Measurements from ENCODE around the gene CACNA2D3.

CACNA2D3 gene

DNA sequence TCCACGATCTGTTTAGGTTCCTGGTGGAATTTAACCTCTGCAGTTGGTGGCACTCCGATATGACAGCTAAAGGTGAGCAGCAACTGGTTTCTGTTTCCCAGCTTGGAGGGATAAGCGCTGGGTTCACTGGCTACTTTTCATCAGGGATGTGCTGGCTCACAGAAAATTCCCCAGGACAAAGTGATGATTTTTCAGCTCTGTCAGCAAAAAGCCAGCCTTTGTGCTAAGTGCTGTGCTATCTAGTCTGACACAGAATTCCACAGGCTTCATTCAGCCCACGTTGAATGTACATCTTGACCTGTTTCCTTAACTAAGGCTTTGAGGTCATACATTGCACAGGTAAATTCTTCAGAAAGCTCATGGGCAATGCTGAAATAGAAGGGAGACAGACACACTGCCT, 887.0 kb downstream of the CACNA2D3 start:
- TF ChIP-seq GATA3 (IDR thresholded peaks at IDR 0.05; ENCODE audit: low read depth, low read length) (no peak), GATA2 (IDR thresholded peaks at IDR 0.05; ENCODE audit: low read depth, low read length) (no peak)

DNA sequence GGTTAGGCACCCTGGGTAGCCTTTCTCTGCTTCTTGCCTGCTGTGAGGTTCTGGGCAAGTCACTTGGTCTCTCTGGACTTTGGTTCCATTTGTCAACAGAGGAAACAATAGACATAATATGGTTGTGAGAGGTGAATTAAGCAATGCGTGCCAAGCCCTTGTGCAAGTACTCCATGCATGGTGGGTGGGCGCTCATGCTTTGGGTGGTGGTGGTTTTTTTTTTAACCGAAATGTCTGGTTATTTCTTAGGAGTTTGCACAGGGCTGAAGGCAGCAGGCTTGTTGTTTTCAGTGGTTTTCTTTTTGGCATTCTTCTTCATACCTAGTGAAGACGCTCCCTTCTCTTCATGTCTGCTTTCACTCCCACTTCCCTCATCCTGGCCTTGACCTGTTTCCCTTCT, 889.7 kb downstream of the CACNA2D3 start:
- TF ChIP-seq GATA2 (IDR thresholded peaks at IDR 0.05; ENCODE audit: low read depth, low read length) (no peak), GATA3 (IDR thresholded peaks at IDR 0.05; ENCODE audit: low read depth, low read length) (no peak)

DNA sequence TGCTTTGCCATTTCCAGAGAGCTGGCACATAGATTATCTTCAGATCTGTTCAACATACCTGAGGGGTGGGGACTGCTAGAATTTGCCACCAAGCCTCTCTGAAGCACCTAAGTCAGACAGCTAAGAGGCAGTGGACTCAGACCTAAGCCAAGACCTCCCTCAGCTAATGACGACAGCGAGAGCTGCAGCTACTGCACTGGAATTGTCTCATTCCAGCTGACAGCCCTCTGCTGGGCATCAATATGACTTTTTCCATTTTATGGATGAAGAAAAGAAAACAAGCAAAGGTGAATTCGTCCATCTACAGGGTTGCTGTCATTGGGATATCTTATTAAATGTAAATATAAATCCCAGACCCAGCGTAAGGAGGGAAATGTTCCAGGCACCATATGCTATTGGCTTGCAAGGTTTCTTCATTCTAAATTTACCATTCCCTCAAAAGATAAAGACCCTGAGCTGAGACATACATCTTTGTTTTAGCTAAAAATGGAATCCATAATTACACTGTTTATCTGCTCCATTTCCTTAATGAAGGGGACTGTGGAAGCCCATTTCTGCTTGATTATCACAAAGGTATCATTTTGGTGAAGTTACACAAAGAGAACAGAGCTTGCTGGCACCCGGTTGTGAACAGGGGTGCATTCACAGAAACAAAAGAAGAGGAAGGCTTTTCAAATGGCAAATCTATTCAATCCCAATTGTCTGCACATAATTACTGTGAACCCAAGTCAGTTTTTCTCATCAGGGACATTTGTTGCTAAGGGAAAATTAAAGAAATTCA, 891.0 kb downstream of the CACNA2D3 start:
- TF ChIP-seq GATA2 (IDR thresholded peaks at IDR 0.05; ENCODE audit: low read depth, low read length): no peak
- TF ChIP-seq GATA3 (IDR thresholded peaks at IDR 0.05; ENCODE audit: low read depth, low read length): no peak

DNA sequence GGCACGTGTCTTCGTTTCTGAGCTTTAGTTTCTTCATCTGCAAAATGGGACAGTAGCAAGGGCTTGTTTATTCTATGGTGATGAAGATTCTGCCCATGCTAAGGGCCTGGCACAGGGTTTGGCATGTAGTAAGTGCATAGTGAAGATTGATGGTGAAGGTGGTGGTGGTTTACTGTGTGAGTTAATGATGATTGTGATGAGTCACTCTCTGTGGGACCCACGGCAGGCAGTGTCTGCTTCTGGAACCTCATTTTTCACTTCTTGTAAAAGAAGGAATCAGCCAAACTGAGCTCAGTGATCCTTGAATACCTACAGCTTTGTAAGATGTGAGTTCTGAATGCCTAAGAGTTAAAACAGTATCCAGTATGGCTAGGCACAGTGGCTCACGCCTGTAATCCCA, 891.7 kb downstream of the CACNA2D3 start:
- TF ChIP-seq GATA2 (IDR thresholded peaks at IDR 0.05; ENCODE audit: low read depth, low read length) (no peak), GATA3 (IDR thresholded peaks at IDR 0.05; ENCODE audit: low read depth, low read length) (no peak)

- no peak for TF ChIP-seq GATA3 (IDR thresholded peaks at IDR 0.05; ENCODE audit: low read depth, low read length)
- TF ChIP-seq GATA2 (IDR thresholded peaks at IDR 0.05; ENCODE audit: low read depth, low read length): no peak
These were observed 892.6 kb downstream of the CACNA2D3 start for GRCh38 chr3:55014906-55015305.

GRCh38 chr3:55017876-55018275, 895.5 kb downstream of the CACNA2D3 start:
- TF ChIP-seq GATA3 (IDR thresholded peaks at IDR 0.05; ENCODE audit: low read depth, low read length) (no peak), GATA2 (IDR thresholded peaks at IDR 0.05; ENCODE audit: low read depth, low read length) (no peak)

- TF ChIP-seq GATA3 (IDR thresholded peaks at IDR 0.05; ENCODE audit: low read depth, low read length): no peak
- TF ChIP-seq GATA2 (IDR thresholded peaks at IDR 0.05; ENCODE audit: low read depth, low read length): no peak
These were observed 908.6 kb downstream of the CACNA2D3 start for GRCh38 chr3:55030938-55031337.

DNA sequence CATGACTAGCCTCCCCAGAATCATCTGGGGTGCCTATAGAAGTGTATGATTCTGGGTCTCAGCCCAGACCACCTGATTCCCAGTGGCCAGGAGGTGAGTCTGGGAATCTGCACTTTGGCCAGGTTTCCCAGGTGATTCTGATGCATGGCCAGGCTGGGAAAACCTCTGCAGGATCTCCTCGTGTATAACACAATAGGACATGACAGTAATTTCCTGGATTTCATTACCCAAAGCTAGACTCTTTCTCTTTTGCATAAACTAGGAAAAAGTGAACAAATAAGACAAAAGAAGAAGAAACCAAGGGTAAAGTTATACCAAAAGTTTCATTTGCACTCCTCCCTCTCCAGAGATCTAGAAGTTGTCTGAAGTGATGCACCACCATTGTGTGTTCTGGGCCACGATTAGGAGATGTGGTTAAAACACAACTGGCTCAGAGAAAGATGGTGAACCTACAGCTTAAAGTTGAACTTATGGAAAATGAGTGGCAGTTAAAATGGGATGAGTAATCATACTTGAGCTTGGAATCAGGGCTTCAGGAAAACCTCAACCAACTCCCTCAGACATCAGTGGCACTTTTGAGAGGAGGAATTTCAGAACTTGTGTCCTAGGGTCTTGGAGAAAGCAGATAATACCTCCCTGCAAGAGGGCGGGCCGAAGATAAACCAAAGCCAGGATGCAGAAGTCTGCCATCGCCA, 914.7 kb downstream of the CACNA2D3 start:
- TF ChIP-seq GATA2 (IDR thresholded peaks at IDR 0.05; ENCODE audit: low read depth, low read length): no peak
- no peak for TF ChIP-seq GATA3 (IDR thresholded peaks at IDR 0.05; ENCODE audit: low read depth, low read length)

GRCh38 chr3:55042591-55042990, 920.2 kb downstream of the CACNA2D3 start:
- no peak for TF ChIP-seq GATA3 (IDR thresholded peaks at IDR 0.05; ENCODE audit: low read depth, low read length)
- TF ChIP-seq GATA2 (IDR thresholded peaks at IDR 0.05; ENCODE audit: low read depth, low read length): no peak

DNA sequence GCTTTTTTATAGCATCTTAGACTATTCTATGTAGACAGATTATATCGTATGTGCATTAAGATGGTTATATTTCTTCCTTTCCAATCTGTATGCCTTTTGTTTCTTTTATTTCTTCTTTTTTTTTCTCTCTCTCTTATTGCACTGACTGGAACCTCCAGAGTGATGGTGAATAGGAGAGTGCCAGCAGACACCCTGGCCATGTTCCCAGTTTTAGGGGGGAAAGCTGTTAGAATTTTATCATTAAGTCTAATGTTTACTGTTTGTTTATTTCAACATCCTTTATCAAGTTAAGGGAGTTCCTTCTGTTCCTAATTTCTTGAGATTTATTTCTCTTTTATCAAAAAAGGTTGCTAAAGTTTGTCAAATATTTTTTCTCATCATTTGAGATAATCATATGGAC, 922.1 kb downstream of the CACNA2D3 start:
- TF ChIP-seq GATA2 (IDR thresholded peaks at IDR 0.05; ENCODE audit: low read depth, low read length): no peak
- TF ChIP-seq GATA3 (IDR thresholded peaks at IDR 0.05; ENCODE audit: low read depth, low read length): no peak

DNA sequence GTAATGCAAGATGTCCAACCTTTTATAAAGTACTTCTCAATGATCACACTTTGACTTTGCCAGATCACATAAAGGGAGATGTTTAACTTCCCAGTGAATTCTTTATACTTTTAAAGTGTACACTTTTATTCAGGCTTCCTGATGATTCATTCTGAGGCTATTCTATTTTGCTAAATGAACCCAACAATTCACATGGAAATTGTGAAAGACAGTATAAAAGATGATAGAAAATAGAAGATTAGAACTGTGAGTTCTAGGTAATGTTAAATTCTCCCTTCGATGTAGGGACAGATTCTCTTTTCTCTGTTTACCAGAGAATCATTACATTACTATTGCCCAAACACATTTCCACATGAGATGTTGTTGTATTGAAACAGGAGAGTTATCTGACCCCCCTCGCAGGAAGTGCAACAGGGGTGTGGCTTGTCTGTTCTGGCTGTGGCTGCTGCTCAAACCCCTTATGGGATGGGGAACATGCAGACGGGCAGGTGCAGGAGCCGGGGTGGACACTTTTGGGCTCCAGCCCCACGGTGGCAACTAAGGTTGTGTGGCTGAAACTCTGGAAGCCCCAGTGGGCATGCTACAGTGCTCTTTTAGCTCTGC, 936.8 kb downstream of the CACNA2D3 start:
- TF ChIP-seq GATA3 (IDR thresholded peaks at IDR 0.05; ENCODE audit: low read depth, low read length): no peak
- TF ChIP-seq GATA2 (IDR thresholded peaks at IDR 0.05; ENCODE audit: low read depth, low read length): no peak

DNA sequence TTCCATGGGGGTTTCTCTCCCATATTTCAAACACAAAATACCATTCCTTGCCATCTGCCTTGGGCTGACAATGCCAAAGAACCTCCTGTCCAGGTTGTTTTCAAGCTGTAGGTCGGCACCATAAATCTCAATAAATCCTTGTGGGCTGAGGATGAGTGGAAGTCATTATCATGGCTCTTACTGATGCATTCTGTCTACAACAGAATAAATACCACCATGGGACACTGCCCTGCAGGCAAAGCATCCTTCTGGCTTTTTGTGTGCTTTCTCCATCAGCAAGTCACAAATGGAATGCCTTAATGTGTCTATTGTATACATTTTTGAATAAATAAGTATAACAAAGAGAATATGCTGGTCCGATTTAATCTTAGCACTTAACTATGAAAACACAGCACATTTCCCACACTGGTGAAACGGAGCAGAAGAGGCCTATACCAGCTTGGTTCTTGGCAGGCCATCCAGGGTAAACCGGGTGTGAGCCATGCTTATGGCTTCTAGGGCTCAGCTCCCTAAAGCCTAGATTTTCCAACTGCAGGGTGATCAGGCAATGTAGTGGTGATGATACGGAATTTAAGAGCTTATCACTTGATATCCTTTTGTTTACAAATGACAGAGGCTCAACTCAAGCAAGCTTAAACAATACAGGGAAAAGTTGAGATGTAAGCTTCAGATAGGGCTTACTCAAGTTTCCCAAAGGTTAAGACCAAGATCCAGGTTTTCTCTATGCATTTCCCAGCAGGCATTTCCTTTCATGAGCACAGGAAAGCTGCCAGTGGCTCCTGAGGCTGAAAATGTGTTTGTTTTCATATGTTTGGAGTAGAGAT, 938.8 kb downstream of the CACNA2D3 start:
- TF ChIP-seq GATA3 (IDR thresholded peaks at IDR 0.05; ENCODE audit: low read depth, low read length) (no peak), GATA2 (IDR thresholded peaks at IDR 0.05; ENCODE audit: low read depth, low read length) (no peak)

GRCh38 chr3:55061720-55062034, 939.3 kb downstream of the CACNA2D3 start:
- no peak for TF ChIP-seq GATA2 (IDR thresholded peaks at IDR 0.05; ENCODE audit: low read depth, low read length)
- TF ChIP-seq GATA3 (IDR thresholded peaks at IDR 0.05; ENCODE audit: low read depth, low read length): no peak

- no peak for TF ChIP-seq GATA2 (IDR thresholded peaks at IDR 0.05; ENCODE audit: low read depth, low read length)
- no peak for TF ChIP-seq GATA3 (IDR thresholded peaks at IDR 0.05; ENCODE audit: low read depth, low read length)
These were observed 941.8 kb downstream of the CACNA2D3 start for GRCh38 chr3:55064164-55064563.
